SK-N-SH (cell line): Measurements from ENCODE around the gene TPSG1. TPM values are rescaled to one million over a fixed set of nuclear protein-coding genes. Genes with fewer than 3 reads are reported as not detected.

ENCODE experiments used
- CTCF ChIA-PET: fragments of 300-600, 350-600 bp; formaldehyde crosslinking; extraction: SDS; loops from one replicate; lab custom pipeline; 2021; lab: Yijun Ruan, JAX
- POLR2A ChIA-PET: fragments of 350-600 bp; sonication (Branson Sonifier 250); formaldehyde crosslinking; extraction: SDS; loops from one replicate; lab custom pipeline; 2020; ENCODE audit warnings: antibody characterized with exemption, inconsistent platforms; lab: Yijun Ruan, JAX
- DNase-seq: peaks from one replicate; pipeline ENCODE4 v3.0.0; 2012
- H2AFZ ChIP-seq: fragments of 200-600 bp; sonication (generic); 2 replicates; pipeline ENCODE4 v1.8.1; 2016; ENCODE audit warnings: antibody characterized with exemption, mild to moderate bottlenecking, low read depth
- H3F3A ChIP-seq: fragments of 200-600 bp; sonication (generic); replicated peaks from 2 replicates; pipeline ENCODE3; 2016; ENCODE audit warnings: antibody characterized with exemption, mild to moderate bottlenecking; ENCODE audit not compliant: insufficient read depth
- H3K27ac ChIP-seq, 2 experiments: fragments of 200-500 bp in 1 of 2; fragments of 200-600 bp in 1 of 2; sonication (Bioruptor generic) in 1 of 2; sonication (generic), shearing (Covaris generic) in 1 of 2; 2 replicates each; pipeline versions ENCODE4 v1.5.1 to v1.6.1; 2014 to 2016; ENCODE audit warnings: low read depth in 2 of 2, inconsistent platforms in 1 of 2, low read length in 1 of 2, mild to moderate bottlenecking in 1 of 2, mixed read lengths in 1 of 2
- H3K27me3 ChIP-seq: fragments of 200-600 bp; sonication (generic), shearing (Covaris generic); 2 replicates; pipeline ENCODE4 v1.6.1; 2016; ENCODE audit warnings: mixed run types; ENCODE audit not compliant: insufficient read depth
- H3K36me3 ChIP-seq, 2 experiments: fragments of 200-500 bp in 1 of 2; fragments of 200-600 bp in 1 of 2; sonication (Bioruptor generic) in 1 of 2; sonication (generic) in 1 of 2; replicated peaks in 1 of 2; 2 replicates each; pipeline versions ENCODE3 to v1.5.1; 2014 to 2016; ENCODE audit warnings: low read length in 1 of 2, mild to moderate bottlenecking in 1 of 2; ENCODE audit not compliant: insufficient read depth in 2 of 2, control insufficient read depth in 1 of 2
- H3K4me1 ChIP-seq, 2 experiments: fragments of 200-500 bp in 1 of 2; fragments of 200-600 bp in 1 of 2; sonication (Bioruptor generic) in 1 of 2; sonication (generic), shearing (Covaris generic) in 1 of 2; 2 replicates each; pipeline versions ENCODE4 v1.5.1 to v1.6.1; 2014 to 2016; ENCODE audit warnings: low read depth in 1 of 2, low read length in 1 of 2, mixed run types in 1 of 2; ENCODE audit not compliant: insufficient read depth in 2 of 2, control insufficient read depth in 1 of 2
- H3K4me2 ChIP-seq: fragments of 200-600 bp; sonication (generic), shearing (Covaris generic); 2 replicates; pipeline ENCODE4 v1.6.1; 2017; ENCODE audit warnings: mixed run types
- H3K4me3 ChIP-seq, 2 experiments: fragments of 200-500 bp in 1 of 2; fragments of 200-600 bp in 1 of 2; sonication (Bioruptor generic) in 1 of 2; sonication (generic), shearing (Covaris generic) in 1 of 2; 2 replicates each; pipeline versions ENCODE4 v1.5.1 to v1.8.1; 2014 to 2016; ENCODE audit warnings: low read depth in 2 of 2, inconsistent platforms in 1 of 2, low read length in 1 of 2, mild to moderate bottlenecking in 1 of 2, mixed read lengths in 1 of 2, moderate library complexity in 1 of 2
- H3K79me2 ChIP-seq: fragments of 200-600 bp; sonication (generic); 2 replicates; pipeline ENCODE4 v1.8.1; 2017; ENCODE audit warnings: mild to moderate bottlenecking; ENCODE audit not compliant: insufficient read depth
- H3K9ac ChIP-seq: fragments of 200-600 bp; sonication (generic); 2 replicates; pipeline ENCODE4 v1.6.1; 2017; ENCODE audit warnings: mixed run types
- H3K9me2 ChIP-seq: fragments of 200-600 bp; sonication (generic); 2 replicates; pipeline ENCODE4 v1.6.1; 2017; ENCODE audit warnings: mixed run types
- H3K9me3 ChIP-seq: fragments of 200-600 bp; sonication (generic); 2 replicates; pipeline ENCODE4 v1.6.1; 2017; ENCODE audit warnings: mixed run types, mild to moderate bottlenecking, moderate library complexity
- H4K20me1 ChIP-seq: fragments of 200-600 bp; sonication (generic); 2 replicates; pipeline ENCODE4 v1.6.1; 2017; ENCODE audit warnings: mild to moderate bottlenecking, mixed run types; ENCODE audit not compliant: insufficient read depth
- CHD2 ChIP-seq: fragments of 150-350 bp; IDR thresholded peaks from 2 replicates; pipeline ENCODE4 v1.6.1; 2018; ENCODE audit warnings: low read length; ENCODE audit not compliant: partially characterized antibody
- ELF1 ChIP-seq: IDR thresholded peaks from 2 replicates; pipeline ENCODE4 v1.4.0; 2012
- EP300 ChIP-seq, 2 experiments: IDR thresholded peaks; 2 replicates each; pipeline versions ENCODE4 v1.4.0 to v1.6.1; 2012; ENCODE audit warnings: borderline replicate concordance in 1 of 2, low read depth in 1 of 2, low read length in 1 of 2
- EZH2phosphoT487 ChIP-seq: fragments of 200-600 bp; sonication (generic); IDR thresholded peaks from 2 replicates; pipeline ENCODE4 v1.6.1; 2017; ENCODE audit warnings: low read depth, mixed run types, mild to moderate bottlenecking, antibody characterized with exemption, moderate library complexity, borderline replicate concordance
- GABPA ChIP-seq: IDR thresholded peaks from 2 replicates; pipeline ENCODE4 v1.4.0; 2012; ENCODE audit warnings: low read depth, mild to moderate bottlenecking
- MEF2A ChIP-seq: IDR thresholded peaks from 2 replicates; pipeline ENCODE4 v1.4.0; 2012; ENCODE audit warnings: low read depth, borderline replicate concordance
- NFIC ChIP-seq: IDR thresholded peaks from 2 replicates; pipeline ENCODE4 v1.4.0; 2012; ENCODE audit warnings: borderline replicate concordance
- NRF1 ChIP-seq: IDR thresholded peaks from 2 replicates; pipeline ENCODE4 v1.6.1; 2012; ENCODE audit warnings: low read depth, mild to moderate bottlenecking, low read length
- POLR2AphosphoS5 ChIP-seq: IDR thresholded peaks from 2 replicates; pipeline ENCODE4 v1.6.1; 2012; ENCODE audit warnings: low read depth, low read length
- RCOR1 ChIP-seq: fragments of 150-350 bp; IDR thresholded peaks from 2 replicates; pipeline ENCODE4 v1.6.1; 2017; ENCODE audit warnings: antibody characterized with exemption, low read length
- RXRA ChIP-seq: IDR thresholded peaks from 2 replicates; pipeline ENCODE4 v1.4.0; 2012; ENCODE audit warnings: low read depth, mild to moderate bottlenecking, borderline replicate concordance
- SIN3A ChIP-seq: IDR thresholded peaks from 2 replicates; pipeline ENCODE4 v1.6.1; 2012; ENCODE audit warnings: low read depth, mild to moderate bottlenecking, low read length, moderate library complexity, borderline replicate concordance
- SMC3 ChIP-seq: IDR thresholded peaks from 2 replicates; pipeline ENCODE4 v1.6.1; 2012; ENCODE audit warnings: low read depth, low read length, improper control_type of control experiment
- TAF1 ChIP-seq: IDR thresholded peaks from 2 replicates; pipeline ENCODE4 v1.6.1; 2012; ENCODE audit warnings: low read depth, mild to moderate bottlenecking, low read length, moderate library complexity, borderline replicate concordance
- TCF12 ChIP-seq: IDR thresholded peaks from 2 replicates; pipeline ENCODE4 v1.4.0; 2012
- YY1 ChIP-seq: IDR thresholded peaks from 2 replicates; pipeline ENCODE4 v1.4.0; 2012; ENCODE audit warnings: low read depth, mild to moderate bottlenecking
- WGBS: methylation state at CpG from one replicate; pipeline ENCODE4 v1.1.6; 2017; ENCODE audit warnings: low lambda C conversion rate; 5-methylcytosine and 5-hydroxymethylcytosine counted together
- polyA plus RNA-seq, 3 experiments: library from polyadenylated mRNA; depleted of rRNA; stranded (reverse); fragments of >200 nt; gene quantifications; 2 replicates each; pipeline ENCODE4 v1.2.3, GENCODE V29; 2012
- TF ChIP-seq, protein P1 (sequence below): IDR thresholded peaks from 2 replicates; pipeline ENCODE4 v1.4.0; 2012; ENCODE audit warnings: low read depth, borderline replicate concordance
- TF ChIP-seq, protein P2 (sequence below): fragments of 150-350 bp; IDR thresholded peaks from 2 replicates; pipeline ENCODE4 v1.6.1; 2016; ENCODE audit warnings: mild to moderate bottlenecking, low read depth, low read length
- TF ChIP-seq, protein P3 (sequence below): IDR thresholded peaks from 2 replicates; pipeline ENCODE4; 2012

Gene TPSG1
- polyA plus RNA-seq, 1 of the 3 experiments (the other 2 are of a cell fraction), result not detected

DNA sequence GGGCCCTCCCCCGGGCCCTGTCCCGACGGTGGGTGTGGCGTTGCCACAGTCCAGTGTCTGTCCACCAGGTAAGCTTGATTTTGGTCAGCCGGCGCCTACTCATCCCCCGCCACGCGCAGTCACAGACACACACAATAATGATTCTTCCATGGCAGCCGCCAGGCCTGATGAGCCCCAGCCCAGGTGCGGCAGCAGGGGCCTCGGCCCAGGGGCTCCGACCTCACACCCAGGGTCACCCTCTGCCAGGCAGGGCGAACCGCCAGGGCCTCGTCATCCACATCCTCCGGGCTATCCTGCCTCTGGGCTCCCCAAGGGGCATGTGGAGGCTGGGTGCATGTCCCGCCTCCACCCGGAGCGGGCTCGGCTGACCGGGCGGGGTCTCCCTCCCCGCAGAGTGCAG lies 7.5 kb downstream of the TPSG1 start (continued):
- TF ChIP-seq EZH2phosphoT487 (no peak), TAF1 (no peak), RXRA (no peak), CHD2 (no peak), SIN3A (no peak), YY1 (no peak), SMC3 (no peak)
- TF ChIP-seq, protein P1, sequence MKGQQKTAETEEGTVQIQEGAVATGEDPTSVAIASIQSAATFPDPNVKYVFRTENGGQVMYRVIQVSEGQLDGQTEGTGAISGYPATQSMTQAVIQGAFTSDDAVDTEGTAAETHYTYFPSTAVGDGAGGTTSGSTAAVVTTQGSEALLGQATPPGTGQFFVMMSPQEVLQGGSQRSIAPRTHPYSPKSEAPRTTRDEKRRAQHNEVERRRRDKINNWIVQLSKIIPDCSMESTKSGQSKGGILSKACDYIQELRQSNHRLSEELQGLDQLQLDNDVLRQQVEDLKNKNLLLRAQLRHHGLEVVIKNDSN, result no peak
- TF ChIP-seq, protein P2, sequence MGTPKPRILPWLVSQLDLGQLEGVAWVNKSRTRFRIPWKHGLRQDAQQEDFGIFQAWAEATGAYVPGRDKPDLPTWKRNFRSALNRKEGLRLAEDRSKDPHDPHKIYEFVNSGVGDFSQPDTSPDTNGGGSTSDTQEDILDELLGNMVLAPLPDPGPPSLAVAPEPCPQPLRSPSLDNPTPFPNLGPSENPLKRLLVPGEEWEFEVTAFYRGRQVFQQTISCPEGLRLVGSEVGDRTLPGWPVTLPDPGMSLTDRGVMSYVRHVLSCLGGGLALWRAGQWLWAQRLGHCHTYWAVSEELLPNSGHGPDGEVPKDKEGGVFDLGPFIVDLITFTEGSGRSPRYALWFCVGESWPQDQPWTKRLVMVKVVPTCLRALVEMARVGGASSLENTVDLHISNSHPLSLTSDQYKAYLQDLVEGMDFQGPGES, result no peak
- TF ChIP-seq, protein P3, sequence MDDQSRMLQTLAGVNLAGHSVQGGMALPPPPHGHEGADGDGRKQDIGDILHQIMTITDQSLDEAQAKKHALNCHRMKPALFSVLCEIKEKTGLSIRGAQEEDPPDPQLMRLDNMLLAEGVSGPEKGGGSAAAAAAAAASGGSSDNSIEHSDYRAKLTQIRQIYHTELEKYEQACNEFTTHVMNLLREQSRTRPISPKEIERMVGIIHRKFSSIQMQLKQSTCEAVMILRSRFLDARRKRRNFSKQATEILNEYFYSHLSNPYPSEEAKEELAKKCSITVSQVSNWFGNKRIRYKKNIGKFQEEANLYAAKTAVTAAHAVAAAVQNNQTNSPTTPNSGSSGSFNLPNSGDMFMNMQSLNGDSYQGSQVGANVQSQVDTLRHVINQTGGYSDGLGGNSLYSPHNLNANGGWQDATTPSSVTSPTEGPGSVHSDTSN, result no peak

DNA sequence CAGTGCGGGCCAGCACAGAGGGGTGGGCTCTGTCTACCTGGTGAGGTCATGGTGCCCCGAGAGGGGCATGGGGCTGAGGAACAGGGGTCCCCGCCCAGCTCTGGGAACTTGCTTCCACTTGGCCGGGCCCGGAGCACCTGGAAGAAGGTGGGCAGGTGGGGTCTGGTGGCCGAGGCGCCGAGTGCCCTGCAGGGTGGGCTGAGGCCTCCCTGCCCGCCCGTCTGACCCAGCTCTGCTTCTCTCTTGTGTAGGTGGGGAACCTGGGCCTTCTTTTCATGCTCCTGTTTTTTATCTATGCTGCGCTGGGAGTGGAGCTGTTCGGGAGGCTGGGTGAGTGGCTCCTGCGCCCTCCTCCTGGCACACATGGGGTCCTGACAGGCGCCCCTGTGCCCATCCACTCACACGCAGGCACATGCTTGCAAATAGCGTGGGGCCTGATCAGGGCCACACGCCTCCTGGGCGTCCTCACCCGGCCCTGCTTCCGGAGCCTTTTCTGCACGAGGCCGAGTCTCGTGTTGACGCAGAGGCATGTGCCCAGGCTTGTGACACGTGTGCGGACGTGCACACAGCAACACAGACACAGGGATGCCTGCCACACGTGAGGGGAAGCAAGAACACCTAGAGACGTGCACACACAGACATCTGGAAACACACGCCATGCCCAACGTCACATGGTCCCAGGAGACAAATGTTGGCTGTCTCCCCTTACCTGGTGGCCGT lies 8.2 kb downstream of the TPSG1 start:
- no peak for TF ChIP-seq NRF1
- no peak overlapping the region for H3K4me3 ChIP-seq
- H3K27ac ChIP-seq, result no peak overlapping the region
- no peaks in the 10 kb centered on the region for H3K4me1 ChIP-seq
- H3K9ac ChIP-seq, result no peak overlapping the region
- ChIA-PET POLR2A (no interaction called here), CTCF (interaction anchor here (0.6 to 1.2 kb wide), 3 partner anchors 11 to 125 kb away, joined by 3 to 5 read pairs (median 3); no protein-coding TSS in a partner anchor)
- DNase-seq, result no peak
- H3F3A ChIP-seq, result no peaks in the 10 kb centered on the region
- H2AFZ ChIP-seq, result no peak overlapping the region
- H3K79me2 ChIP-seq, result no peaks in the 10 kb centered on the region
- H3K36me3 ChIP-seq, result no peaks in the 10 kb centered on the region
- H4K20me1 ChIP-seq, result no peaks in the 10 kb centered on the region
- H3K9me3 ChIP-seq, result no peaks in the 10 kb centered on the region
- no peaks in the 10 kb centered on the region for H3K9me2 ChIP-seq
- peaks cover 97% of the 10 kb centered on the region for H3K27me3 ChIP-seq
- 36% methylated on average over 21 of the region's 32 CpGs for WGBS
- no peak overlapping the region for H3K4me2 ChIP-seq

DNA sequence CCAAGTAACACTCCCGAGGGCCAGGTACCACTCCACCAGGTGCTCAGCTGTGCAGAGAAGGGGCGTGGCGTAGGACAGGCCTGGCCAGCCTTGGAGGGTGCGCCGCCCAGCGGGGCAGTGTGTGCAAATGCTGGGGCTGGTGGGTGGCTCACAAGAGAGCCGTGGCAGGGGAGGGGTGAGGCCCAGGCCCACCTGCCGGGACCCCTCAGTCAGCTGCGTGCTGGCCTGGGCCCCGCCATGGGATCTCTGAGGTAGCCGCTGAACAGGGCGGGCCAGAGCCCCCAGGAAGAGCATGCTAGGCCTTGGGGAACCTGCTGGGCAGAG lies 8.8 kb downstream of the TPSG1 start:
- H3K79me2 ChIP-seq, result no peaks in the 10 kb centered on the region
- ChIA-PET CTCF (interaction anchor here (1.0 to 1.2 kb wide), 2 partner anchors 11 to 126 kb away, joined by 3 to 5 read pairs; no protein-coding TSS in a partner anchor), POLR2A (no interaction called here)
- no peak overlapping the region for H3K4me2 ChIP-seq
- no peaks in the 10 kb centered on the region for H3K9me2 ChIP-seq
- H3K4me1 ChIP-seq, result no peaks in the 10 kb centered on the region
- no peaks in the 10 kb centered on the region for H3K9me3 ChIP-seq
- H3K36me3 ChIP-seq, result no peaks in the 10 kb centered on the region
- H3F3A ChIP-seq, result no peaks in the 10 kb centered on the region
- WGBS, result 44% methylated on average over 3 of the region's 12 CpGs
- no peaks in the 10 kb centered on the region for H4K20me1 ChIP-seq
- TF ChIP-seq EZH2phosphoT487, result no peak
- TF ChIP-seq EP300 (IDR thresholded peaks at IDR 0.05; ENCODE audit: borderline replicate concordance in 1 of 2, low read depth in 1 of 2, low read length in 1 of 2), result no peak
- TF ChIP-seq GABPA, result no peak
- no peak for TF ChIP-seq RCOR1
- no peak for TF ChIP-seq POLR2AphosphoS5
- TF ChIP-seq TAF1, result no peak
- TF ChIP-seq TCF12, result no peak
- no peak for TF ChIP-seq NFIC
- no peak for TF ChIP-seq MEF2A
- no peak for TF ChIP-seq ELF1
- TF ChIP-seq, all 33 proteins: peak for 0
- Histone ChIP-seq H2AFZ (no peak overlapping the region), H3K27me3 (peaks cover 93% of the 10 kb centered on the region), H3K9ac (no peak overlapping the region), H3K27ac (no peak overlapping the region), H3K4me3 (no peak overlapping the region)
- DNase-seq, result no peak
